ENCODE measurements around the gene GALNT9.

GRCh38 chr12:132286912-132287311, 42.5 kb downstream of the GALNT9 start:
- TF ChIP-seq, protein P1, sequence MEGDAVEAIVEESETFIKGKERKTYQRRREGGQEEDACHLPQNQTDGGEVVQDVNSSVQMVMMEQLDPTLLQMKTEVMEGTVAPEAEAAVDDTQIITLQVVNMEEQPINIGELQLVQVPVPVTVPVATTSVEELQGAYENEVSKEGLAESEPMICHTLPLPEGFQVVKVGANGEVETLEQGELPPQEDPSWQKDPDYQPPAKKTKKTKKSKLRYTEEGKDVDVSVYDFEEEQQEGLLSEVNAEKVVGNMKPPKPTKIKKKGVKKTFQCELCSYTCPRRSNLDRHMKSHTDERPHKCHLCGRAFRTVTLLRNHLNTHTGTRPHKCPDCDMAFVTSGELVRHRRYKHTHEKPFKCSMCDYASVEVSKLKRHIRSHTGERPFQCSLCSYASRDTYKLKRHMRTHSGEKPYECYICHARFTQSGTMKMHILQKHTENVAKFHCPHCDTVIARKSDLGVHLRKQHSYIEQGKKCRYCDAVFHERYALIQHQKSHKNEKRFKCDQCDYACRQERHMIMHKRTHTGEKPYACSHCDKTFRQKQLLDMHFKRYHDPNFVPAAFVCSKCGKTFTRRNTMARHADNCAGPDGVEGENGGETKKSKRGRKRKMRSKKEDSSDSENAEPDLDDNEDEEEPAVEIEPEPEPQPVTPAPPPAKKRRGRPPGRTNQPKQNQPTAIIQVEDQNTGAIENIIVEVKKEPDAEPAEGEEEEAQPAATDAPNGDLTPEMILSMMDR (IDR thresholded peaks at IDR 0.05) = no peak
- TF ChIP-seq POLR2A (IDR thresholded peaks at IDR 0.05) = no peak
